Type B pancreatic cell (in vitro differentiated cells): ENCODE measurements around the gene ZCCHC7. TPM values are rescaled to one million over a fixed set of nuclear protein-coding genes. Genes with fewer than 3 reads are reported as not detected.

Experiments
- DNase-seq: peaks from one replicate; pipeline ENCODE4 v3.0.0; 2021; ENCODE audit warnings: mixed read lengths; ENCODE audit not compliant: unreplicated experiment; ENCODE audit errors: extremely low spot score
- H3K27ac Mint-ChIP-seq: 2 replicates; pipeline ENCODE4 v1.8.0; 2021; ENCODE audit warnings: mild to moderate bottlenecking, mixed read lengths
- H3K27me3 Mint-ChIP-seq: 2 replicates; pipeline ENCODE4 v1.8.0; 2021; ENCODE audit warnings: mixed read lengths
- H3K36me3 Mint-ChIP-seq: 2 replicates; pipeline ENCODE4 v1.8.0; 2021; ENCODE audit warnings: mixed read lengths
- H3K4me1 Mint-ChIP-seq: one replicate; pipeline ENCODE4 v1.8.0; 2021; ENCODE audit warnings: mixed read lengths; ENCODE audit not compliant: unreplicated experiment
- H3K4me3 Mint-ChIP-seq: 2 replicates; pipeline ENCODE4 v1.8.0; 2021; ENCODE audit warnings: mild to moderate bottlenecking, mixed read lengths
- H3K9me3 Mint-ChIP-seq: 2 replicates; pipeline ENCODE4 v1.8.0; 2021; ENCODE audit warnings: mixed read lengths
- CTCF ChIP-seq: fragments of 200-600 bp; sonication (generic); conservative IDR thresholded peaks from 2 replicates; pipeline ENCODE4 v1.5.0; 2021; ENCODE audit warnings: antibody characterized with exemption, mild to moderate bottlenecking
- total RNA-seq: library from RNA; stranded (reverse); gene quantifications from 2 replicates; pipeline ENCODE4 v1.2.1, GENCODE V29; 2021; ENCODE audit warnings: low replicate concordance

ZCCHC7 gene
- total RNA-seq, 1 donor from 2014 or later = 20.3 TPM

- Mint-ChIP-seq H3K9me3 (no peaks in the 10 kb centered on the region), H3K36me3 (no peaks in the 10 kb centered on the region), H3K4me1 (peaks cover 3% of the 10 kb centered on the region), H3K27me3 (no peaks in the 10 kb centered on the region), H3K27ac (no peak overlapping the region), H3K4me3 (no peak overlapping the region)
- no peak for TF ChIP-seq CTCF
- no peak for DNase-seq
Measured at GRCh38 chr9:37218800-37219425, 98.5 kb downstream of the ZCCHC7 start.

- H3K36me3 Mint-ChIP-seq = no peaks in the 10 kb centered on the region
- no peak overlapping the region for H3K27ac Mint-ChIP-seq
- no peak for DNase-seq
- TF ChIP-seq CTCF = no peak
- no peaks in the 10 kb centered on the region for H3K9me3 Mint-ChIP-seq
- H3K4me1 Mint-ChIP-seq = peaks cover under 1% of the 10 kb centered on the region
- no peak overlapping the region for H3K4me3 Mint-ChIP-seq
- H3K27me3 Mint-ChIP-seq = no peaks in the 10 kb centered on the region
Measured at GRCh38 chr9:37220971-37221370, 100.6 kb downstream of the ZCCHC7 start.

GRCh38 chr9:37221489-37222106, 101.2 kb downstream of the ZCCHC7 start:
- no peak for DNase-seq
- Mint-ChIP-seq H3K4me3 (no peak overlapping the region), H3K27me3 (no peaks in the 10 kb centered on the region), H3K9me3 (no peaks in the 10 kb centered on the region), H3K36me3 (no peaks in the 10 kb centered on the region), H3K4me1 (no peaks in the 10 kb centered on the region), H3K27ac (no peak overlapping the region)
- no peak for TF ChIP-seq CTCF

- DNase-seq = no peak
- peaks cover 4% of the 10 kb centered on the region for H3K4me1 Mint-ChIP-seq
- no peak for TF ChIP-seq CTCF
- H3K27ac Mint-ChIP-seq = no peak overlapping the region
- peaks cover 4% of the 10 kb centered on the region for H3K9me3 Mint-ChIP-seq
- no peak overlapping the region for H3K4me3 Mint-ChIP-seq
- H3K36me3 Mint-ChIP-seq = peaks cover 8% of the 10 kb centered on the region
- H3K27me3 Mint-ChIP-seq = no peaks in the 10 kb centered on the region
Measured at GRCh38 chr9:37229455-37229854, 109.1 kb downstream of the ZCCHC7 start.

- H3K9me3 Mint-ChIP-seq = peaks cover 4% of the 10 kb centered on the region
- H3K36me3 Mint-ChIP-seq = peaks cover 8% of the 10 kb centered on the region
- H3K4me1 Mint-ChIP-seq = peaks cover 4% of the 10 kb centered on the region
- DNase-seq = no peak
- no peak overlapping the region for H3K4me3 Mint-ChIP-seq
- no peaks in the 10 kb centered on the region for H3K27me3 Mint-ChIP-seq
- no peak for TF ChIP-seq CTCF
- no peak overlapping the region for H3K27ac Mint-ChIP-seq
Measured at GRCh38 chr9:37229882-37230482, 109.6 kb downstream of the ZCCHC7 start.
